Myocyte (in vitro differentiated cells): ENCODE measurements around the gene MIDN. TPM values are rescaled to one million over a fixed set of nuclear protein-coding genes. Genes with fewer than 3 reads are reported as not detected.

Source experiments
- total RNA-seq: library from RNA; depleted of rRNA; stranded (reverse); fragments of >200 nt; gene quantifications from 2 replicates; pipeline ENCODE4 v1.2.3, GENCODE V29; 2014

Gene MIDN
- total RNA-seq, 1 donor from 2014 or later: 17.2 TPM

Other genes starting within 250 kb of the MIDN start
- gene GRIN3B, start 248.2 kb upstream of the MIDN start, total RNA-seq: 0.05 and 0.16 TPM in 2 replicates
- 182 and 198 TPM in 2 replicates for gene TMEM259, start 227.5 kb upstream of the MIDN start, total RNA-seq
- not detected in 2 replicates for gene RNU6-2, start 227.1 kb upstream of the MIDN start, total RNA-seq
- gene CNN2, start 222.0 kb upstream of the MIDN start, total RNA-seq: 88.1 and 92.4 TPM in 2 replicates
- 41.9 and 43.0 TPM in 2 replicates for gene ABCA7, start 208.5 kb upstream of the MIDN start, total RNA-seq
- gene ARHGAP45, start 181.4 kb upstream of the MIDN start, total RNA-seq: 0.21 and 0.68 TPM in 2 replicates
- gene POLR2E, start 153.2 kb upstream of the MIDN start, total RNA-seq: 213 and 240 TPM in 2 replicates
- 475 and 493 TPM in 2 replicates for gene GPX4, start 144.6 kb upstream of the MIDN start, total RNA-seq
- 23.3 and 25.0 TPM in 2 replicates for gene SBNO2, start 74.3 kb upstream of the MIDN start, total RNA-seq
- gene STK11, start 42.8 kb upstream of the MIDN start, total RNA-seq: 86.3 and 94.9 TPM in 2 replicates
- gene CBARP, start 10.6 kb upstream of the MIDN start, total RNA-seq: 4.0 and 4.8 TPM in 2 replicates
- 46.5 and 61.9 TPM in 2 replicates for gene ATP5F1D, start 6.8 kb upstream of the MIDN start, total RNA-seq
- 441 and 497 TPM in 2 replicates for gene CIRBP, start 20.7 kb downstream of the MIDN start, total RNA-seq
- 33.8 and 55.3 TPM in 2 replicates for gene FAM174C, start 26.9 kb downstream of the MIDN start, total RNA-seq
- not detected in 2 replicates for gene EFNA2, start 37.3 kb downstream of the MIDN start, total RNA-seq
- gene NDUFS7, start 135.3 kb downstream of the MIDN start, total RNA-seq: 104 and 124 TPM in 2 replicates
- gene GAMT, start 153.0 kb downstream of the MIDN start, total RNA-seq: 147 and 191 TPM in 2 replicates
- gene DAZAP1, start 159.0 kb downstream of the MIDN start, total RNA-seq: 48.2 and 61.5 TPM in 2 replicates
- 1,600 and 2,923 TPM in 2 replicates for gene RPS15, start 189.8 kb downstream of the MIDN start, total RNA-seq
- gene APC2, start 201.5 kb downstream of the MIDN start, total RNA-seq: 0.53 and 1.9 TPM in 2 replicates
- gene C19orf25, start 230.6 kb downstream of the MIDN start, total RNA-seq: 37.6 and 53.1 TPM in 2 replicates
- gene PCSK4, start 241.8 kb downstream of the MIDN start, total RNA-seq: 7.1 and 8.5 TPM in 2 replicates
- gene REEP6, start 242.6 kb downstream of the MIDN start, total RNA-seq: 4.3 and 7.4 TPM in 2 replicates